Neural cell (in vitro differentiated cells): ENCODE results near the gene SLC6A8.
"Not testable (repeated sequence)": the region's sequence is repeated elsewhere in the genome, so short reads cannot be mapped to it uniquely, and the experiment has no call there.

ENCODE experiments used
- EP300 ChIP-seq: fragments of 450-650 bp; conservative IDR thresholded peaks from 2 replicates; pipeline ENCODE4 v1.6.1; 2014; ENCODE audit warnings: antibody characterized with exemption, mild to moderate bottlenecking, moderate library complexity; ENCODE audit not compliant: poor library complexity, severe bottlenecking
- EZH2 ChIP-seq: fragments of 200-600, 300-800 bp; shearing (Covaris generic), sonication (generic); IDR thresholded peaks from 2 replicates; pipeline ENCODE4 v1.6.1; 2014; ENCODE audit warnings: antibody characterized with exemption, low read length, borderline replicate concordance, mild to moderate bottlenecking; ENCODE audit not compliant: insufficient read depth, poor library complexity, severe bottlenecking
- MXI1 ChIP-seq: fragments of 450-650 bp; conservative IDR thresholded peaks from 2 replicates; pipeline ENCODE4 v1.6.1; 2014; ENCODE audit warnings: antibody characterized with exemption, mild to moderate bottlenecking; ENCODE audit not compliant: poor library complexity, severe bottlenecking
- POLR2AphosphoS5 ChIP-seq: IDR thresholded peaks from 2 replicates; pipeline ENCODE4 v1.6.1; 2012
- TAF1 ChIP-seq: IDR thresholded peaks from 2 replicates; pipeline ENCODE4 v1.6.1; 2012; ENCODE audit warnings: low read depth
- TF ChIP-seq, protein P1 (sequence below): fragments of 450-650 bp; IDR thresholded peaks from 2 replicates; pipeline ENCODE4 v1.5.1; 2014; ENCODE audit warnings: antibody characterized with exemption, mild to moderate bottlenecking, moderate library complexity; ENCODE audit not compliant: poor library complexity, severe bottlenecking

DNA sequence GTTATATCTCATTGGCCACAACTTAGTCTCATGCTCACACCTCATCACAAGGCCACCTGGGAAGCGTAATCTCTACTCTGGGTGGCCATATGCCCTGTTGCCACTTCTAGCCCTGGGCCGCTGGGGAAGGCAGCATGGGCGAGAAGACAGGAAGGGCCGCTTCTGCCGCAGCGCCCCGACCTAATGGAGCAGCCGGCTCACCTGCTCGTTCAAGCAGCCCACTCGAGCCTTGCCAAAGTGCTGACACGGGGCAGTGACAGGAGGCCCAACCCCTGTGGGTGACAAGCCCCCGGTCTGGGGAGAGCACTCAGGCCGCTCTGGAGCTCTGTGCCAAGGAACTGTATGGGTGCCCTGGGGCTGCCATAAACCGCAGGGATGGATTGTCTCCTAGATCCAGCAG is 54.4 kb downstream of the SLC6A8 start:
- TF ChIP-seq EZH2, POLR2AphosphoS5, MXI1, TAF1, EP300: not testable (repeated sequence)
- TF ChIP-seq, protein P1, sequence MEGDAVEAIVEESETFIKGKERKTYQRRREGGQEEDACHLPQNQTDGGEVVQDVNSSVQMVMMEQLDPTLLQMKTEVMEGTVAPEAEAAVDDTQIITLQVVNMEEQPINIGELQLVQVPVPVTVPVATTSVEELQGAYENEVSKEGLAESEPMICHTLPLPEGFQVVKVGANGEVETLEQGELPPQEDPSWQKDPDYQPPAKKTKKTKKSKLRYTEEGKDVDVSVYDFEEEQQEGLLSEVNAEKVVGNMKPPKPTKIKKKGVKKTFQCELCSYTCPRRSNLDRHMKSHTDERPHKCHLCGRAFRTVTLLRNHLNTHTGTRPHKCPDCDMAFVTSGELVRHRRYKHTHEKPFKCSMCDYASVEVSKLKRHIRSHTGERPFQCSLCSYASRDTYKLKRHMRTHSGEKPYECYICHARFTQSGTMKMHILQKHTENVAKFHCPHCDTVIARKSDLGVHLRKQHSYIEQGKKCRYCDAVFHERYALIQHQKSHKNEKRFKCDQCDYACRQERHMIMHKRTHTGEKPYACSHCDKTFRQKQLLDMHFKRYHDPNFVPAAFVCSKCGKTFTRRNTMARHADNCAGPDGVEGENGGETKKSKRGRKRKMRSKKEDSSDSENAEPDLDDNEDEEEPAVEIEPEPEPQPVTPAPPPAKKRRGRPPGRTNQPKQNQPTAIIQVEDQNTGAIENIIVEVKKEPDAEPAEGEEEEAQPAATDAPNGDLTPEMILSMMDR = not testable (repeated sequence)
